ENCODE measurements around the gene COX8A.
"Not testable (repeated sequence)": the region's sequence is repeated elsewhere in the genome, so short reads cannot be mapped to it uniquely, and the experiment has no call there.

The COX8A gene

GRCh38 chr11:63952570-63952969, 21.9 kb upstream of the COX8A start:
- Histone ChIP-seq H3K9me3 (ENCODE audit: severe bottlenecking) (no peaks in the 10 kb centered on the region), H3K4me1 (ENCODE audit: insufficient read depth, poor library complexity, severe bottlenecking) (no peaks in the 10 kb centered on the region), H3K4me3 (ENCODE audit: severe bottlenecking) (no peak overlapping the region), H3K27me3 (ENCODE audit: insufficient read depth, poor library complexity, severe bottlenecking) (no peaks in the 10 kb centered on the region), H3K36me3 (ENCODE audit: low read depth) (peaks cover 45% of the 10 kb centered on the region), H3K27ac (ENCODE audit: poor library complexity, severe bottlenecking) (no peak overlapping the region)
- no peak for ATAC-seq (ENCODE audit: low read depth)
- no peak for DNase-seq (ENCODE audit: low spot score)
- TF ChIP-seq, protein P1, sequence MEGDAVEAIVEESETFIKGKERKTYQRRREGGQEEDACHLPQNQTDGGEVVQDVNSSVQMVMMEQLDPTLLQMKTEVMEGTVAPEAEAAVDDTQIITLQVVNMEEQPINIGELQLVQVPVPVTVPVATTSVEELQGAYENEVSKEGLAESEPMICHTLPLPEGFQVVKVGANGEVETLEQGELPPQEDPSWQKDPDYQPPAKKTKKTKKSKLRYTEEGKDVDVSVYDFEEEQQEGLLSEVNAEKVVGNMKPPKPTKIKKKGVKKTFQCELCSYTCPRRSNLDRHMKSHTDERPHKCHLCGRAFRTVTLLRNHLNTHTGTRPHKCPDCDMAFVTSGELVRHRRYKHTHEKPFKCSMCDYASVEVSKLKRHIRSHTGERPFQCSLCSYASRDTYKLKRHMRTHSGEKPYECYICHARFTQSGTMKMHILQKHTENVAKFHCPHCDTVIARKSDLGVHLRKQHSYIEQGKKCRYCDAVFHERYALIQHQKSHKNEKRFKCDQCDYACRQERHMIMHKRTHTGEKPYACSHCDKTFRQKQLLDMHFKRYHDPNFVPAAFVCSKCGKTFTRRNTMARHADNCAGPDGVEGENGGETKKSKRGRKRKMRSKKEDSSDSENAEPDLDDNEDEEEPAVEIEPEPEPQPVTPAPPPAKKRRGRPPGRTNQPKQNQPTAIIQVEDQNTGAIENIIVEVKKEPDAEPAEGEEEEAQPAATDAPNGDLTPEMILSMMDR (IDR thresholded peaks at IDR 0.05; ENCODE audit: poor library complexity, severe bottlenecking), result no peak

- H3K4me1 ChIP-seq (ENCODE audit: insufficient read depth, poor library complexity, severe bottlenecking), result peaks cover 5% of the 10 kb centered on the region
- H3K27me3 ChIP-seq (ENCODE audit: insufficient read depth, poor library complexity, severe bottlenecking), result no peaks in the 10 kb centered on the region
- TF ChIP-seq, protein P1 (IDR thresholded peaks at IDR 0.05; ENCODE audit: poor library complexity, severe bottlenecking), result no peak
- no peak for ATAC-seq (ENCODE audit: low read depth)
- H3K4me3 ChIP-seq (ENCODE audit: severe bottlenecking), result no peak overlapping the region
- H3K36me3 ChIP-seq (ENCODE audit: low read depth), result peaks cover 16% of the 10 kb centered on the region
- no peaks in the 10 kb centered on the region for H3K9me3 ChIP-seq (ENCODE audit: severe bottlenecking)
- no peak for DNase-seq (ENCODE audit: low spot score)
- H3K27ac ChIP-seq (ENCODE audit: poor library complexity, severe bottlenecking), result no peak overlapping the region
Measured at GRCh38 chr11:63958008-63958407, 16.4 kb upstream of the COX8A start.

DNA sequence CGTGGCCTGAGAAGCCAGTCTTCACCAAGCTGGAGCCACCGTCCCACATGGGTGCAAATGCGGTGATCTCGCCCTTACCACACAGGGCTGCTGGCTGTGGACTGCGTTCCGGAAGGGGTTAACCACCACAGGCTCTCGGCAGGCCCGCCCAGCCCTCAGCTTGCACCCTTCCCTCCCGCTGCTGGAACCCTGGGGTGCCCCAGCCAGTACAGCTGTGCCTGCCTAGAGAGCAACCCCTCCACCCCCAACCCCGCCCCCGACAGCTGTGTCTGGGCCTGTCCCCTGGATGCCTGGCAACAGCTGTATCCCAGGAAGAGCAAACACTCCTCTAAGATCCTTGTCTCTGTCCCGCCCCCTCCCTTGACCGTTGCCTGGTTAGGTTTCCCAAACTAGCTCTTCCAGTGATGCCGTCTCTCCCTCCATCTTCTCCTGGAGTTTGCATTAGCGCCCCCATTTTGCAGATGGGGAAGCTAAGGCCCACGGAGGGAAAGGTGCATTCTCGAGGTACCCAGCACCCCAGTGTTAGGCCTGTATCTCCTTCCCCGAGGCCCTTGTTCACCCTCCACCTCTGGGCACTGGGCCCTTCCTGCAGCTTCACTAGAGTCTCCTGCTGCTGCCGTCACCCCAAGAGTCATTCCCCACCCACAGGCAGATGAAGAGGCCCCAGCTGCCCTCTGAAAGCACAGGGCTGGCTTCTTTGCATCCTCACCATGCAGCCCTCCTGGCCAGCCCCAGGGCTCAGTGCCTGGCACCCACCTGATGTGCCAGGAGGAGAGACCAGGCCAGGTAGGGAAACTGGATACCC, 12.6 kb upstream of the COX8A start:
- Histone ChIP-seq H3K9me3 (ENCODE audit: severe bottlenecking) (no peaks in the 10 kb centered on the region), H3K36me3 (ENCODE audit: low read depth) (no peaks in the 10 kb centered on the region), H3K27me3 (ENCODE audit: insufficient read depth, poor library complexity, severe bottlenecking) (no peaks in the 10 kb centered on the region), H3K4me1 (ENCODE audit: insufficient read depth, poor library complexity, severe bottlenecking) (peaks cover 5% of the 10 kb centered on the region), H3K4me3 (ENCODE audit: severe bottlenecking) (no peak overlapping the region), H3K27ac (ENCODE audit: poor library complexity, severe bottlenecking) (no peak overlapping the region)
- DNase-seq (ENCODE audit: low spot score), result peak; percentile 81
- ATAC-seq (ENCODE audit: low read depth), result peak; percentile 90
- TF ChIP-seq, protein P1 (IDR thresholded peaks at IDR 0.05; ENCODE audit: poor library complexity, severe bottlenecking), result no peak

- not testable (repeated sequence) for H3K27me3 ChIP-seq (ENCODE audit: insufficient read depth, poor library complexity, severe bottlenecking); DNase-seq (ENCODE audit: low spot score); H3K27ac ChIP-seq (ENCODE audit: poor library complexity, severe bottlenecking); H3K4me1 ChIP-seq (ENCODE audit: insufficient read depth, poor library complexity, severe bottlenecking); H3K36me3 ChIP-seq (ENCODE audit: low read depth); H3K9me3 ChIP-seq (ENCODE audit: severe bottlenecking); H3K4me3 ChIP-seq (ENCODE audit: severe bottlenecking); ATAC-seq (ENCODE audit: low read depth)
Measured at GRCh38 chr11:63963895-63964294, 10.5 kb upstream of the COX8A start.

- no peak overlapping the region for H3K27ac ChIP-seq (ENCODE audit: poor library complexity, severe bottlenecking)
- peaks cover 5% of the 10 kb centered on the region for H3K4me1 ChIP-seq (ENCODE audit: insufficient read depth, poor library complexity, severe bottlenecking)
- H3K4me3 ChIP-seq (ENCODE audit: severe bottlenecking), result no peak overlapping the region
- DNase-seq (ENCODE audit: low spot score) (no peak), ATAC-seq (ENCODE audit: low read depth) (no peak)
- TF ChIP-seq, protein P1 (IDR thresholded peaks at IDR 0.05; ENCODE audit: poor library complexity, severe bottlenecking), result no peak
- H3K27me3 ChIP-seq (ENCODE audit: insufficient read depth, poor library complexity, severe bottlenecking), result no peaks in the 10 kb centered on the region
- H3K9me3 ChIP-seq (ENCODE audit: severe bottlenecking), result no peaks in the 10 kb centered on the region
- no peaks in the 10 kb centered on the region for H3K36me3 ChIP-seq (ENCODE audit: low read depth)
Measured at GRCh38 chr11:63966444-63966843, 8.0 kb upstream of the COX8A start.

Data from RWPE2 (cell line).